Measurements from ENCODE around the gene DLGAP1. TPM values are rescaled to one million over a fixed set of nuclear protein-coding genes. Genes with fewer than 3 reads are reported as not detected.
A peak's percentile ranks its signal among the peaks of the same experiment; 100 is the strongest.

Gene DLGAP1
- total RNA-seq, 3 donors from 2014 or later (not counting 1 experiment from before 2014, with no cell fraction given), result not detected

- Histone ChIP-seq H3K4me1 (ENCODE audit: control insufficient read depth, insufficient read depth, low read length) (peaks cover 12% of the 10 kb centered on the region), H3K27ac (ENCODE audit: low read length) (no peak overlapping the region), H3K4me3 (ENCODE audit: low read length) (no peak overlapping the region), H3K36me3 (ENCODE audit: control insufficient read depth, insufficient read depth, low read length) (no peaks in the 10 kb centered on the region), H3K9me3 (ENCODE audit: control insufficient read depth, insufficient read depth, low read length) (peaks cover 2% of the 10 kb centered on the region), H3K27me3 (ENCODE audit: control insufficient read depth, insufficient read depth, low read length) (no peaks in the 10 kb centered on the region)
- 90% methylated on average over 4 of the region's 4 CpGs for WGBS (ENCODE audit: insufficient coverage)
- Mint-ChIP-seq H3K4me1 (peaks cover 15 to 16% of the 10 kb centered on the region in 2 donors), H3K4me3 (no peak overlapping the region), H3K27me3 (ENCODE audit: low read depth in 2 of 2) (no peaks in the 10 kb centered on the region), H3K27ac (no peak overlapping the region), H3K36me3 (no peaks in the 10 kb centered on the region), H3K9me3 (no peaks in the 10 kb centered on the region)
- TF ChIP-seq CTCF (IDR thresholded peaks at IDR 0.05), result no peak
- ATAC-seq (no peak), DNase-seq (no peak)
- intact Hi-C loops (cut with micrococcal nuclease), result no loop called here
These were observed 926.9 kb downstream of the DLGAP1 start for GRCh38 chr18:3528231-3528630.

GRCh38 chr18:3526421-3527354, 928.4 kb downstream of the DLGAP1 start:
- H3K36me3 ChIP-seq (ENCODE audit: control insufficient read depth, insufficient read depth, low read length), result no peaks in the 10 kb centered on the region
- no peaks in the 10 kb centered on the region for H3K27me3 ChIP-seq (ENCODE audit: control insufficient read depth, insufficient read depth, low read length)
- ATAC-seq (no peak), DNase-seq (no peak)
- intact Hi-C loops (cut with micrococcal nuclease), result no loop called here
- Mint-ChIP-seq H3K4me3 (peak overlapping the region; percentile 67), H3K36me3 (no peaks in the 10 kb centered on the region), H3K9me3 (no peaks in the 10 kb centered on the region), H3K27ac (peak overlapping the region; percentile 18 to 68), H3K27me3 (ENCODE audit: low read depth in 2 of 2) (peaks cover 0 to 2% of the 10 kb centered on the region in 2 donors), H3K4me1 (peaks cover 15 to 16% of the 10 kb centered on the region in 2 donors)
- peaks cover 2% of the 10 kb centered on the region for H3K9me3 ChIP-seq (ENCODE audit: control insufficient read depth, insufficient read depth, low read length)
- H3K4me3 ChIP-seq (ENCODE audit: low read length), result no peak overlapping the region
- peaks cover 12% of the 10 kb centered on the region for H3K4me1 ChIP-seq (ENCODE audit: control insufficient read depth, insufficient read depth, low read length)
- no peak for TF ChIP-seq CTCF (IDR thresholded peaks at IDR 0.05)
- H3K27ac ChIP-seq (ENCODE audit: low read length), result no peak overlapping the region
- 62% methylated on average over 13 of the region's 13 CpGs for WGBS (ENCODE audit: insufficient coverage)

GRCh38 chr18:3525870-3526420, 929.2 kb downstream of the DLGAP1 start:
- no peaks in the 10 kb centered on the region for H3K36me3 Mint-ChIP-seq
- peak overlapping the region; percentile 18 to 68 for H3K27ac Mint-ChIP-seq
- Histone ChIP-seq H3K9me3 (ENCODE audit: control insufficient read depth, insufficient read depth, low read length) (peaks cover 2% of the 10 kb centered on the region), H3K27me3 (ENCODE audit: control insufficient read depth, insufficient read depth, low read length) (no peaks in the 10 kb centered on the region), H3K36me3 (ENCODE audit: control insufficient read depth, insufficient read depth, low read length) (no peaks in the 10 kb centered on the region), H3K4me3 (ENCODE audit: low read length) (no peak overlapping the region), H3K4me1 (ENCODE audit: control insufficient read depth, insufficient read depth, low read length) (peaks cover 12% of the 10 kb centered on the region), H3K27ac (ENCODE audit: low read length) (no peak overlapping the region)
- intact Hi-C loops (cut with micrococcal nuclease), result no loop called here
- peaks cover 15 to 16% of the 10 kb centered on the region in 2 donors for H3K4me1 Mint-ChIP-seq
- no peaks in the 10 kb centered on the region for H3K9me3 Mint-ChIP-seq
- peak; percentile 72 to 87 (median 78) for ATAC-seq
- no peak for TF ChIP-seq CTCF (IDR thresholded peaks at IDR 0.05)
- peak overlapping the region; percentile 67 for H3K4me3 Mint-ChIP-seq
- H3K27me3 Mint-ChIP-seq (ENCODE audit: low read depth in 2 of 2), result peaks cover 5 to 9% of the 10 kb centered on the region in 2 donors
- 33% methylated on average over 10 of the region's 10 CpGs for WGBS (ENCODE audit: insufficient coverage)
- peak; percentile 16 to 73 for DNase-seq
